Epithelial cell of proximal tubule (primary cell): ENCODE data around the gene SMAD3. TPM values are rescaled to one million over a fixed set of nuclear protein-coding genes. Genes with fewer than 3 reads are reported as not detected.

Source experiments
- DNase-seq: peaks from one replicate; pipeline ENCODE4 v3.0.0-alpha.2; 2011; ENCODE audit warnings: low read depth
- H3K4me3 ChIP-seq: 2 replicates; pipeline ENCODE4 v1.5.1; 2011; ENCODE audit warnings: low read depth, mild to moderate bottlenecking, low read length
- CTCF ChIP-seq: conservative IDR thresholded peaks from 2 replicates; pipeline ENCODE4 v1.5.1; 2012; ENCODE audit warnings: low read depth, mild to moderate bottlenecking, low read length
- total RNA-seq: library from RNA; depleted of rRNA; stranded (reverse); fragments of >200 nt; gene quantifications from 2 replicates; pipeline ENCODE4 v1.2.3, GENCODE V29; 2015

SMAD3 gene
- total RNA-seq, 1 donor from 2014 or later = 97.4 TPM

GRCh38 chr15:67021455-67021854 is 43.9 kb upstream of the SMAD3 start:
- TF ChIP-seq CTCF = no peak
- no peak for DNase-seq
- H3K4me3 ChIP-seq = no peak overlapping the region

GRCh38 chr15:67022587-67023105 is 42.8 kb upstream of the SMAD3 start:
- TF ChIP-seq CTCF = no peak
- no peak for DNase-seq
- H3K4me3 ChIP-seq = no peak overlapping the region

GRCh38 chr15:67023517-67024313 is 41.7 kb upstream of the SMAD3 start:
- H3K4me3 ChIP-seq = no peak overlapping the region
- TF ChIP-seq CTCF = no peak
- no peak for DNase-seq

- no peak for TF ChIP-seq CTCF
- no peak for DNase-seq
- H3K4me3 ChIP-seq = no peak overlapping the region
These were observed 40.9 kb upstream of the SMAD3 start for GRCh38 chr15:67024314-67024997.

- H3K4me3 ChIP-seq = no peak overlapping the region
- no peak for TF ChIP-seq CTCF
- DNase-seq = no peak
These were observed 40.4 kb upstream of the SMAD3 start for GRCh38 chr15:67024998-67025368.

GRCh38 chr15:67025719-67026609 is 39.4 kb upstream of the SMAD3 start:
- no peak overlapping the region for H3K4me3 ChIP-seq
- TF ChIP-seq CTCF = no peak
- no peak for DNase-seq
